OCI-LY3 (cell line): Measurements from ENCODE around the gene FSIP1.

Experiments
- CTCF ChIP-seq: fragments of 200-600, 300-600 bp; sonication (generic); IDR thresholded peaks from 2 replicates; pipeline ENCODE4 v1.5.1; 2014; ENCODE audit warnings: antibody characterized with exemption, low read length, low read depth
- EZH2phosphoT487 ChIP-seq: fragments of 200-600 bp; shearing (Covaris generic); IDR thresholded peaks from 2 replicates; pipeline ENCODE4 v1.6.1; 2018; ENCODE audit warnings: antibody characterized with exemption, mixed run types, low read depth

- no peak for TF ChIP-seq CTCF
- TF ChIP-seq EZH2phosphoT487 = no peak
Observed at GRCh38 chr15:39580485-39581241, 202.0 kb downstream of the FSIP1 start, which contains the start of gene THBS1.
